ENCODE results near the gene TRPM3. TPM values are rescaled to one million over a fixed set of nuclear protein-coding genes. Genes with fewer than 3 reads are reported as not detected.

TRPM3 gene
- total and polyA plus RNA-seq, 9 of the 15 experiments (the other 6 are each of a cell fraction or from before 2014, with no cell fraction given) = 0.04 TPM; not detected in 8

DNA sequence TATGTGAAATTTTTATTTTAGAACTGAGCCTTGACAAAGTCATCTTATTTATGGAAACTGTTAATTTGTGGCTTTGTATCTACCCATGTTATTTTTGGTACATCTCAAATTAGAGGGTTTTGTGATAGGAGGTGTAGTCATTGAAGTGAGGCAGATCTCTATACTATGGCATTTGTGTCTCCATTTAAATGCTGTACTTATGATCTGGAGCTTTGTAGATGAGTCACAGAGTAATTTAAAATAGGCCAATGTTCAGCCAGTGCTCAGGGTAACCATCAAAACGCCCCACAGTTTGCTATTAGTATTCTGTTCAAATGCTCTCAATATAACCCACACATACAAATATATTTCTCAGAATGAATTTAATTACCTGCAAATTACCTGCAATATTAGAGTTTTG lies 355.5 kb downstream of the TRPM3 start:
- no peaks in the 10 kb centered on the region for H3K9me1 ChIP-seq (ENCODE audit: control insufficient read depth, insufficient read depth, low read length)
- no peaks in the 10 kb centered on the region for H3K36me3 ChIP-seq (ENCODE audit: control insufficient read depth, insufficient read depth, low read length)
- intact Hi-C loops (cut with micrococcal nuclease) (no loop called here), in situ Hi-C loops (cut with MboI) (no loop called here)
- no peak for DNase-seq (ENCODE audit: extremely low read depth in 1 of 4, low spot score in 3 of 4)
- no peak overlapping the region for H3K4me2 ChIP-seq (ENCODE audit: insufficient read depth, low read length)
- H3K27me3 ChIP-seq (ENCODE audit: control insufficient read depth in 2 of 2, insufficient read depth in 2 of 2, low read length in 2 of 2) = no peaks in the 10 kb centered on the region
- FAIRE-seq = no peak
- no peak overlapping the region for H3K27ac ChIP-seq (ENCODE audit: extremely low read depth, low read depth, low read length)
- no TSS peak for BruUV-seq (replicated peaks)
- no peaks in the 10 kb centered on the region for H3K9me3 ChIP-seq (replicated peaks; ENCODE audit: control insufficient read depth, insufficient read depth, low read depth, low read length)
- CTCF ChIA-PET (ENCODE audit: low intra/inter-chr PET ratio) = no interaction called here
- H3K4me1 ChIP-seq (replicated peaks in 1 of 2; ENCODE audit: control insufficient read depth in 2 of 2, insufficient read depth in 2 of 2, low read length in 2 of 2) = no peaks in the 10 kb centered on the region
- no peak overlapping the region for H3K4me3 ChIP-seq
- H4K20me1 ChIP-seq (replicated peaks; ENCODE audit: control insufficient read depth, insufficient read depth, low read length) = no peaks in the 10 kb centered on the region
- H3K79me2 ChIP-seq (ENCODE audit: control insufficient read depth, insufficient read depth, low read length) = no peaks in the 10 kb centered on the region
- no peak for ATAC-seq
- no peak overlapping the region for H3K9ac ChIP-seq (ENCODE audit: insufficient read depth in 1 of 2, low read depth in 2 of 2, low read length in 2 of 2)
- H2AFZ ChIP-seq (ENCODE audit: low read depth, low read length) = no peak overlapping the region
- POLR2A ChIA-PET = no interaction called here
- TF ChIP-seq MEF2D (tag; conservative IDR thresholded peaks at IDR 0.05; ENCODE audit: low read depth) = no peak
- TF ChIP-seq POLR2AphosphoS5 (IDR thresholded peaks at IDR 0.05; ENCODE audit: control insufficient read depth, insufficient read depth, low read depth, low read length) = no peak
- no peak for TF ChIP-seq RBM34 (IDR thresholded peaks at IDR 0.05; ENCODE audit: borderline replicate concordance, insufficient read depth, low read length)
- TF ChIP-seq, protein P1, sequence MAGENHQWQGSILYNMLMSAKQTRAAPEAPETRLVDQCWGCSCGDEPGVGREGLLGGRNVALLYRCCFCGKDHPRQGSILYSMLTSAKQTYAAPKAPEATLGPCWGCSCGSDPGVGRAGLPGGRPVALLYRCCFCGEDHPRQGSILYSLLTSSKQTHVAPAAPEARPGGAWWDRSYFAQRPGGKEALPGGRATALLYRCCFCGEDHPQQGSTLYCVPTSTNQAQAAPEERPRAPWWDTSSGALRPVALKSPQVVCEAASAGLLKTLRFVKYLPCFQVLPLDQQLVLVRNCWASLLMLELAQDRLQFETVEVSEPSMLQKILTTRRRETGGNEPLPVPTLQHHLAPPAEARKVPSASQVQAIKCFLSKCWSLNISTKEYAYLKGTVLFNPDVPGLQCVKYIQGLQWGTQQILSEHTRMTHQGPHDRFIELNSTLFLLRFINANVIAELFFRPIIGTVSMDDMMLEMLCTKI (IDR thresholded peaks at IDR 0.05; ENCODE audit: partially characterized antibody) = no peak
- TF ChIP-seq CCNT2 (IDR thresholded peaks at IDR 0.05; ENCODE audit: borderline replicate concordance, extremely low read depth, insufficient read length, low read depth, low read length) = no peak
- no peak for TF ChIP-seq MCM2 (IDR thresholded peaks at IDR 0.05; ENCODE audit: low read depth)
- no peak for TF ChIP-seq PTBP1 (IDR thresholded peaks at IDR 0.05; ENCODE audit: low read depth, low read length)
- no peak for TF ChIP-seq CTCF (IDR thresholded peaks at IDR 0.05 in 2 of 3, conservative IDR thresholded peaks at IDR 0.05 in 1 of 3; ENCODE audit: insufficient read depth in 2 of 3, low read depth in 1 of 3, low read length in 3 of 3)
- TF ChIP-seq ZNF668 (CRISPR knock-in tag; IDR thresholded peaks at IDR 0.05) = no peak
- no peak for TF ChIP-seq BHLHE40 (IDR thresholded peaks at IDR 0.05; ENCODE audit: low read length)
- TF ChIP-seq CBX2 (IDR thresholded peaks at IDR 0.05; ENCODE audit: insufficient read depth, low read length, poor library complexity, severe bottlenecking) = no peak
- TF ChIP-seq ZNF75A (CRISPR knock-in tag; IDR thresholded peaks at IDR 0.05) = no peak
- TF ChIP-seq, protein P2, sequence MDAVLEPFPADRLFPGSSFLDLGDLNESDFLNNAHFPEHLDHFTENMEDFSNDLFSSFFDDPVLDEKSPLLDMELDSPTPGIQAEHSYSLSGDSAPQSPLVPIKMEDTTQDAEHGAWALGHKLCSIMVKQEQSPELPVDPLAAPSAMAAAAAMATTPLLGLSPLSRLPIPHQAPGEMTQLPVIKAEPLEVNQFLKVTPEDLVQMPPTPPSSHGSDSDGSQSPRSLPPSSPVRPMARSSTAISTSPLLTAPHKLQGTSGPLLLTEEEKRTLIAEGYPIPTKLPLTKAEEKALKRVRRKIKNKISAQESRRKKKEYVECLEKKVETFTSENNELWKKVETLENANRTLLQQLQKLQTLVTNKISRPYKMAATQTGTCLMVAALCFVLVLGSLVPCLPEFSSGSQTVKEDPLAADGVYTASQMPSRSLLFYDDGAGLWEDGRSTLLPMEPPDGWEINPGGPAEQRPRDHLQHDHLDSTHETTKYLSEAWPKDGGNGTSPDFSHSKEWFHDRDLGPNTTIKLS (IDR thresholded peaks at IDR 0.05; ENCODE audit: borderline replicate concordance, low read depth) = no peak
- no peak for TF ChIP-seq TRIM28 (IDR thresholded peaks at IDR 0.05)
- WGBS (ENCODE audit: insufficient coverage, low coverage, missing lambda C conversion rate) = 0% methylated on average over 1 of the region's 1 CpG

Data from K562 (cell line).